Mesenteric fat pad (tissue), 1 donor: ENCODE measurements around the gene BUB1. TPM values are rescaled to one million over a fixed set of nuclear protein-coding genes. Genes with fewer than 3 reads are reported as not detected.
"Not testable (repeated sequence)": the region's sequence is repeated elsewhere in the genome, so short reads cannot be mapped to it uniquely, and the experiment has no call there.

Experiments
- DNase-seq: peaks from one replicate; pipeline ENCODE4 v3.0.0-alpha.2; 2020; ENCODE audit warnings: low spot score
- total RNA-seq: library from RNA; stranded (reverse); fragmentation: NEBNext Ultra II Directional; extraction: Animal tissue kit (Norgen Biotek cat#: 25700); gene quantifications from one replicate; pipeline ENCODE4 v1.2.1, GENCODE V29; 2021
- donor health status: DM: yes; HTN: yes; CAD: no.

The BUB1 gene
- total RNA-seq, 1 donor from 2014 or later: 0.26 TPM

- DNase-seq: no peak
These were observed 13.9 kb upstream of the BUB1 start for GRCh38 chr2:110691612-110692258.

GRCh38 chr2:110690083-110690965 lies 12.5 kb upstream of the BUB1 start:
- DNase-seq: no peak

- no peak for DNase-seq
These were observed 10.8 kb upstream of the BUB1 start for GRCh38 chr2:110688594-110689091.

GRCh38 chr2:110687775-110688484 lies 10.1 kb upstream of the BUB1 start:
- not testable (repeated sequence) for DNase-seq

GRCh38 chr2:110682872-110683271 lies 5.0 kb upstream of the BUB1 start:
- DNase-seq: no peak

- DNase-seq: no peak
These were observed 4.4 kb upstream of the BUB1 start for GRCh38 chr2:110682267-110682666.

GRCh38 chr2:110680709-110681108 lies 2.8 kb upstream of the BUB1 start:
- no peak for DNase-seq

GRCh38 chr2:110679865-110680264 lies 2.0 kb upstream of the BUB1 start:
- no peak for DNase-seq

GRCh38 chr2:110679337-110679707 lies 1.5 kb upstream of the BUB1 start:
- DNase-seq: no peak

GRCh38 chr2:110678457-110679336 lies 834 bp upstream of the BUB1 start:
- no peak for DNase-seq

- DNase-seq: no peak
These were observed 783 bp downstream of the BUB1 start for GRCh38 chr2:110677080-110677479.

- no peak for DNase-seq
These were observed 2.2 kb downstream of the BUB1 start for GRCh38 chr2:110675679-110676078.

- no peak for DNase-seq
These were observed 3.0 kb downstream of the BUB1 start for GRCh38 chr2:110674620-110675555.

- no peak for DNase-seq
These were observed 4.7 kb downstream of the BUB1 start for GRCh38 chr2:110673201-110673600.

- DNase-seq: no peak
These were observed 7.0 kb downstream of the BUB1 start for GRCh38 chr2:110670826-110671225.

- no peak for DNase-seq
These were observed 8.8 kb downstream of the BUB1 start for GRCh38 chr2:110669079-110669478.

GRCh38 chr2:110667071-110667470 lies 10.8 kb downstream of the BUB1 start:
- no peak for DNase-seq

GRCh38 chr2:110664135-110664534 lies 13.7 kb downstream of the BUB1 start:
- no peak for DNase-seq

- no peak for DNase-seq
These were observed 15.3 kb downstream of the BUB1 start for GRCh38 chr2:110662560-110662959.

GRCh38 chr2:110660558-110660957 lies 17.3 kb downstream of the BUB1 start:
- DNase-seq: no peak
